Esophagus muscularis mucosa (tissue), 4 donors: ENCODE data around the gene MDC1. TPM values are rescaled to one million over a fixed set of nuclear protein-coding genes. Genes with fewer than 3 reads are reported as not detected.

ENCODE experiments used
- DNase-seq: peaks from one replicate; pipeline ENCODE4 v3.0.0-alpha.2; 2017; ENCODE audit errors: extremely low spot score
- H3K27ac ChIP-seq, 4 donors: fragments of 200-600 bp; sonication (generic); replicated peaks in 1 of 4; 1 replicate in 3 of 4; 2 replicates in 1 of 4; pipeline ENCODE4 v1.5.1; 2016 to 2019; ENCODE audit warnings: mild to moderate bottlenecking in 1 of 4
- H3K27me3 ChIP-seq, 4 donors: fragments of 200-600 bp; sonication (generic); one replicate each; pipeline versions ENCODE4 v1.5.1 to v1.6.0; 2016 to 2019
- H3K36me3 ChIP-seq, 4 donors: fragments of 200-600 bp; sonication (generic); one replicate each; pipeline ENCODE4 v1.5.1; 2016 to 2019
- H3K4me1 ChIP-seq, 4 donors: fragments of 200-600 bp; sonication (generic); one replicate each; pipeline ENCODE4 v1.5.1; 2016 to 2019
- H3K4me3 ChIP-seq, 4 donors: fragments of 200-600 bp; sonication (generic); 1 replicate in 2 of 4; 2 replicates in 2 of 4; pipeline ENCODE4 v1.5.1; 2016 to 2019; ENCODE audit warnings: mild to moderate bottlenecking in 4 of 4, moderate library complexity in 1 of 4
- H3K9me3 ChIP-seq, 4 donors: fragments of 200-600 bp; sonication (generic); 1 replicate in 3 of 4; 2 replicates in 1 of 4; pipeline ENCODE4 v1.5.1; 2016 to 2019
- CTCF ChIP-seq, 3 experiments: fragments of 200-600 bp in 2 of 3; fragments of 450-650 bp in 1 of 3; sonication (generic) in 2 of 3; IDR thresholded peaks; one replicate each; pipeline ENCODE4 v1.5.1; 2017 to 2019; ENCODE audit warnings: antibody characterized with exemption in 3 of 3, mild to moderate bottlenecking in 2 of 3, moderate library complexity in 1 of 3
- EP300 ChIP-seq: sonication (generic); formaldehyde crosslinking; IDR thresholded peaks from one replicate; pipeline ENCODE4 v1.6.1; 2017; ENCODE audit warnings: antibody characterized with exemption
- POLR2A ChIP-seq: fragments of 450-650 bp; IDR thresholded peaks from one replicate; pipeline ENCODE4 v1.6.1; 2017; ENCODE audit warnings: antibody characterized with exemption, moderate library complexity, mild to moderate bottlenecking, low read depth
- POLR2AphosphoS5 ChIP-seq, 2 donors: sonication (generic); formaldehyde crosslinking; IDR thresholded peaks; one replicate each; pipeline ENCODE4 v1.6.1; 2017; ENCODE audit warnings: antibody characterized with exemption in 2 of 2
- WGBS: methylation state at CpG from one replicate; pipeline ENCODE4 v1.1.5; 2018; 5-methylcytosine and 5-hydroxymethylcytosine counted together
- intact Hi-C: fragments of 100-400 bp; cut with DNase I; formaldehyde crosslinking; loops from one replicate; pipeline ENCODE4 v1.15.1; 2023
- total RNA-seq, 4 donors: library from RNA; depleted of rRNA; stranded (reverse); fragments of >200 nt; gene quantifications; one replicate each; pipeline versions ENCODE4 v1.1.0 to v1.2.1, GENCODE V29; 2016

The MDC1 gene
- total RNA-seq, 4 donors from 2014 or later: 10.8 to 20.3 (median 13.1) TPM

GRCh38 chr6:30749554-30750378 lies 32.7 kb upstream of the MDC1 start:
- H3K36me3 ChIP-seq: no peaks in the 10 kb centered on the region
- WGBS: 87% methylated on average over 12 of the region's 12 CpGs
- no peaks in the 10 kb centered on the region for H3K27me3 ChIP-seq
- intact Hi-C loops: no loop called here
- TF ChIP-seq CTCF (IDR thresholded peaks at IDR 0.05): no peak
- no peak for TF ChIP-seq POLR2AphosphoS5 (IDR thresholded peaks at IDR 0.05)
- TF ChIP-seq EP300: no peak
- no peak for TF ChIP-seq POLR2A
- H3K9me3 ChIP-seq: no peaks in the 10 kb centered on the region
- H3K27ac ChIP-seq: peak overlapping the region in 1 of 4 donors; percentile 85
- H3K4me3 ChIP-seq: no peak overlapping the region
- peaks cover 25 to 62% (median 39%) of the 10 kb centered on the region in 4 donors for H3K4me1 ChIP-seq
- no peak for DNase-seq

GRCh38 chr6:30748851-30749540 lies 31.9 kb upstream of the MDC1 start:
- no peak for TF ChIP-seq POLR2AphosphoS5 (IDR thresholded peaks at IDR 0.05)
- TF ChIP-seq CTCF (IDR thresholded peaks at IDR 0.05): no peak
- TF ChIP-seq EP300: no peak
- TF ChIP-seq POLR2A: no peak
- no peak for DNase-seq
- 81% methylated on average over 8 of the region's 8 CpGs for WGBS
- H3K4me1 ChIP-seq: peaks cover 25 to 66% (median 42%) of the 10 kb centered on the region in 4 donors
- intact Hi-C loops: no loop called here
- no peaks in the 10 kb centered on the region for H3K9me3 ChIP-seq
- no peaks in the 10 kb centered on the region for H3K36me3 ChIP-seq
- H3K27ac ChIP-seq: no peak overlapping the region
- H3K27me3 ChIP-seq: no peaks in the 10 kb centered on the region
- H3K4me3 ChIP-seq: no peak overlapping the region

GRCh38 chr6:30747902-30748769 lies 31.1 kb upstream of the MDC1 start:
- no peak for DNase-seq
- intact Hi-C loops: no loop called here
- peak overlapping the region in 2 of 4 donors; percentile 1 to 12 for H3K27ac ChIP-seq

GRCh38 chr6:30747300-30747687 lies 30.2 kb upstream of the MDC1 start:
- no peak for TF ChIP-seq POLR2AphosphoS5 (IDR thresholded peaks at IDR 0.05)
- TF ChIP-seq POLR2A: no peak
- H3K27ac ChIP-seq: no peak overlapping the region
- no peak for DNase-seq
- no peak overlapping the region for H3K4me3 ChIP-seq
- H3K27me3 ChIP-seq: no peaks in the 10 kb centered on the region
- no peaks in the 10 kb centered on the region for H3K9me3 ChIP-seq
- intact Hi-C loops: no loop called here
- H3K36me3 ChIP-seq: no peaks in the 10 kb centered on the region
- peaks cover 14 to 61% (median 34%) of the 10 kb centered on the region in 4 donors for H3K4me1 ChIP-seq
- WGBS: 85% methylated on average over 1 of the region's 1 CpG

More at GRCh38 chr6:30747902-30748769, 31.1 kb upstream of the MDC1 start:
- 75% methylated on average over 6 of the region's 6 CpGs for WGBS
- H3K27me3 ChIP-seq: no peaks in the 10 kb centered on the region
- no peak for TF ChIP-seq POLR2AphosphoS5 (IDR thresholded peaks at IDR 0.05)
- TF ChIP-seq CTCF (IDR thresholded peaks at IDR 0.05): no peak
- no peak for TF ChIP-seq EP300
- no peaks in the 10 kb centered on the region for H3K36me3 ChIP-seq
- H3K4me3 ChIP-seq: no peak overlapping the region
- peaks cover 21 to 66% (median 41%) of the 10 kb centered on the region in 4 donors for H3K4me1 ChIP-seq
- H3K9me3 ChIP-seq: no peaks in the 10 kb centered on the region
